ENCODE data around the gene CHP2. TPM values are rescaled to one million over a fixed set of nuclear protein-coding genes. Genes with fewer than 3 reads are reported as not detected.

Gene CHP2
- total RNA-seq, result not detected
- not detected for polyA plus RNA-seq

DNA sequence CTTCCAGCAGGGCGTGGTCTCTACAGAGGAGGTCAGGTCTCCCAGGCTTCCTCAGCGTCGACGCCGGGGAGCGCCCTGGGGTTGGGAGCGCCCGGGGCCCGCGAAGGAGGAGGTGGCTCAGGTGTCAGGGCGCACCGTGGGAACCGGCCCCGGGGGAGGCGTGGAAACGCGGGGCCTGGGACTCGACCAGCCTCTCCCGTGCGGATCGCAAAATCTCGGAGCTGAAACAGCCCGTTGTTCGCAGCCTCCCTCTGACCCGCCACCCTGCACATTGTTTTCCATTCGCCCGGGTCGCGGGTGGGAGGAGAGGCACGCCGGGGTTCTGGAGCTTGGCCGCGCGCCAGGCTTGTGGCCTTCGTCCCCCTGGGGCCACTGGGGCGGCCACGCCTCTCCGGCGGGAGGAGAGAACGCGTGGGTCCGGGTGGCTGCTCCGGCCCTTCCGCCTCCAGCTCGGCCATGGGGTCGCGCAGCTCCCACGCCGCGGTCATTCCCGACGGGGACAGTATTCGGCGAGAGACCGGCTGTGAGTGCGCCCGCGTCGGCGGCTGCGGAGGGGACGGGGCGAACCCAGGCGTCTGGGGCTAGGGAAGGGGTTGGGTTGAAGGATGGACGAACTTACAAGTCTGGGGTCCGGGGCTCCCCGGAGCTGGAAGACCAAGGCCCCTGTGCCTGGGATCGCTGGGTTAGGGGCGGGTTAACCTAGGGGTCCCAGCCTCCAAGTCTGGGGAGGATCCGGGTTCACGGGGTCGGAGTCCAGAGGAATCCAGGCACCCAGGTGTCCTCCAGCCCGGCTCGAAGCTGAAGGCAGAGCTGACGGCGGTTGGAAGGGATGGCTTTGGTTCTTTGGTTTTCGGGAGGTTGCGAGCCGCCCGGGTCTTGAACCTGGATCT is at the start of gene CHP2:
Gene CHP2 (plus strand): TSS at position 433 of the 890 bp plus-strand sequence. CDS start 24 bp downstream, at position 457.
- Histone ChIP-seq H3K4me1 (ENCODE audit: control insufficient read depth, insufficient read depth, low read length, poor library complexity, severe bottlenecking) (peaks cover 5% of the 10 kb centered on the region), H3K36me3 (ENCODE audit: control insufficient read depth, insufficient read depth, low read length) (no peaks in the 10 kb centered on the region), H3K27ac (ENCODE audit: insufficient read depth, low read length, poor library complexity, severe bottlenecking) (no peak within 1 kb of the TSS), H3K9me3 (ENCODE audit: control insufficient read depth in 2 of 2, low read length in 2 of 2) (no peaks in the 10 kb centered on the region), H3K27me3 (ENCODE audit: control insufficient read depth, insufficient read depth, low read length) (peaks cover 21% of the 10 kb centered on the region), H3K4me3 (ENCODE audit: low read depth, low read length) (no peak within 1 kb of the TSS)
- H3K27me3 Mint-ChIP-seq, result peaks cover 69% of the 10 kb centered on the region
- DNase-seq (no peak), ATAC-seq (ENCODE audit: low read depth in 2 of 2) (no peak)
- H3K4me1 Mint-ChIP-seq, result peaks cover 0 to 4% (median 0%) of the 10 kb centered on the region in 4 donors
- no peak within 1 kb of the TSS for H3K27ac Mint-ChIP-seq
- no peaks in the 10 kb centered on the region for H3K36me3 Mint-ChIP-seq
- H3K4me3 Mint-ChIP-seq, result peak within 1 kb of the TSS in 1 of 4 donors; percentile 43
- H3K9me3 Mint-ChIP-seq, result peaks cover 0 to 2% (median 0%) of the 10 kb centered on the region in 7 donors

DNA sequence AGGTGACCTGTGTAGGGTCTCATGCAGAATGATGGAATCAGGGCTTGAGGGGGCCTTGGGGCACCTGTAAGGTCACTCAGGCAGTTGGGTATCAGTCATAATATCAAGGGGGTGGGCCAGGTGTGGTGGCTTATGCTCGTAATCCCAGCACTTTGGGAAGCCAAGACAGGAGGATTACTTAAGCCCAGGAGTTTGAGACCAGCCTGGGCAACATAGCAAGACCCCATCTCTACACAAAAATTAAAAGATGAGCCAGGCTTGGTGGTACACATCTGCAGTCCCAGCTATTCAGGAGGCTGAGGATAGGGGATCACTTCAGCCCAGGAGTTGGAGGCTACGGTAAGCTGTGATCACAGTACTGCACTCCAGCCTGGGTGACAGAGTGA is 49.3 kb upstream of the CHP2 start:
- DNase-seq (no peak), ATAC-seq (ENCODE audit: low read depth in 2 of 2) (no peak)
- Mint-ChIP-seq H3K27ac (no peak overlapping the region), H3K9me3 (peaks cover 1 to 18% (median 9%) of the 10 kb centered on the region in 7 donors), H3K4me3 (no peak overlapping the region), H3K27me3 (peaks cover 26% of the 10 kb centered on the region), H3K36me3 (peaks cover 3% of the 10 kb centered on the region), H3K4me1 (peaks cover 0 to 5% (median 0%) of the 10 kb centered on the region in 4 donors)
- peaks cover 4% of the 10 kb centered on the region for H3K27me3 ChIP-seq (ENCODE audit: control insufficient read depth, insufficient read depth, low read length)
- H3K4me3 ChIP-seq (ENCODE audit: low read depth, low read length), result no peak overlapping the region
- H3K27ac ChIP-seq (ENCODE audit: insufficient read depth, low read length, poor library complexity, severe bottlenecking), result no peak overlapping the region
- no peaks in the 10 kb centered on the region for H3K36me3 ChIP-seq (ENCODE audit: control insufficient read depth, insufficient read depth, low read length)
- H3K9me3 ChIP-seq (ENCODE audit: control insufficient read depth in 2 of 2, low read length in 2 of 2), result peaks cover 10 to 12% of the 10 kb centered on the region in 2 experiments
- H3K4me1 ChIP-seq (ENCODE audit: control insufficient read depth, insufficient read depth, low read length, poor library complexity, severe bottlenecking), result no peaks in the 10 kb centered on the region

GRCh38 chr16:23706439-23706838 is 48.4 kb upstream of the CHP2 start:
- no peak overlapping the region for H3K27ac Mint-ChIP-seq
- Histone ChIP-seq H3K27me3 (ENCODE audit: control insufficient read depth, insufficient read depth, low read length) (peaks cover 4% of the 10 kb centered on the region), H3K4me1 (ENCODE audit: control insufficient read depth, insufficient read depth, low read length, poor library complexity, severe bottlenecking) (no peaks in the 10 kb centered on the region), H3K36me3 (ENCODE audit: control insufficient read depth, insufficient read depth, low read length) (no peaks in the 10 kb centered on the region), H3K4me3 (ENCODE audit: low read depth, low read length) (no peak overlapping the region), H3K9me3 (ENCODE audit: control insufficient read depth in 2 of 2, low read length in 2 of 2) (peaks cover 10 to 12% of the 10 kb centered on the region in 2 experiments), H3K27ac (ENCODE audit: insufficient read depth, low read length, poor library complexity, severe bottlenecking) (no peak overlapping the region)
- peaks cover 35% of the 10 kb centered on the region for H3K27me3 Mint-ChIP-seq
- ATAC-seq (ENCODE audit: low read depth in 2 of 2) (no peak), DNase-seq (no peak)
- H3K4me3 Mint-ChIP-seq, result no peak overlapping the region
- H3K9me3 Mint-ChIP-seq, result peaks cover 1 to 18% (median 10%) of the 10 kb centered on the region in 7 donors
- peaks cover 3% of the 10 kb centered on the region for H3K36me3 Mint-ChIP-seq
- peaks cover 0 to 5% (median 0%) of the 10 kb centered on the region in 4 donors for H3K4me1 Mint-ChIP-seq

DNA sequence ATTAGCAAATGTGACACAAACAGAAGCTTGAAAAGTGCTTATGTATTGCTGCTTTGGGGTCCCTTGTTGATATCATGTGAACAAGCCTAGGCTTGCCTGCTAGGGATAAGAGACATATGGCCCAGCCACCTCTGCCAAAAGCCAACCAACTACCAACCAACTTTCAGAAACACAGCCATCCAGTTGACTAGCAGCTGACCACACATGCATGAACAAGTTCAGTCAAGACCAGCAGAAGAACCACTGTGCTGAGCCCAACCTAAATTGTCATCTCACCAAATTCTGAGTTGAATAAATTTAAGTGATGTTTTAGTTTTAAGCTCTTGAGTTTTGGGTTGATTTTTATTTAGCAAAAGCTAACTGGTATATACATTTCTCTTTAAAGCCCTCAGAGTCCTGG is 45.3 kb upstream of the CHP2 start:
- Histone ChIP-seq H3K36me3 (ENCODE audit: control insufficient read depth, insufficient read depth, low read length) (no peaks in the 10 kb centered on the region), H3K9me3 (ENCODE audit: control insufficient read depth in 2 of 2, low read length in 2 of 2) (peaks cover 6 to 10% of the 10 kb centered on the region in 2 experiments), H3K4me1 (ENCODE audit: control insufficient read depth, insufficient read depth, low read length, poor library complexity, severe bottlenecking) (no peaks in the 10 kb centered on the region), H3K4me3 (ENCODE audit: low read depth, low read length) (no peak overlapping the region), H3K27ac (ENCODE audit: insufficient read depth, low read length, poor library complexity, severe bottlenecking) (no peak overlapping the region), H3K27me3 (ENCODE audit: control insufficient read depth, insufficient read depth, low read length) (no peaks in the 10 kb centered on the region)
- no peak overlapping the region for H3K27ac Mint-ChIP-seq
- peaks cover 0 to 11% (median 6%) of the 10 kb centered on the region in 7 donors for H3K9me3 Mint-ChIP-seq
- H3K4me3 Mint-ChIP-seq, result no peak overlapping the region
- H3K4me1 Mint-ChIP-seq, result no peaks in the 10 kb centered on the region
- DNase-seq, result no peak
- peaks cover 38% of the 10 kb centered on the region for H3K27me3 Mint-ChIP-seq
- ATAC-seq (ENCODE audit: low read depth in 2 of 2), result no peak
- H3K36me3 Mint-ChIP-seq, result no peaks in the 10 kb centered on the region

- no peaks in the 10 kb centered on the region for H3K36me3 ChIP-seq (ENCODE audit: control insufficient read depth, insufficient read depth, low read length)
- no peak overlapping the region for H3K27ac ChIP-seq (ENCODE audit: insufficient read depth, low read length, poor library complexity, severe bottlenecking)
- no peak overlapping the region for H3K4me3 Mint-ChIP-seq
- H3K4me1 ChIP-seq (ENCODE audit: control insufficient read depth, insufficient read depth, low read length, poor library complexity, severe bottlenecking), result no peaks in the 10 kb centered on the region
- H3K9me3 ChIP-seq (ENCODE audit: control insufficient read depth in 2 of 2, low read length in 2 of 2), result peaks cover 6 to 10% of the 10 kb centered on the region in 2 experiments
- peaks cover 0 to 11% (median 5%) of the 10 kb centered on the region in 7 donors for H3K9me3 Mint-ChIP-seq
- DNase-seq, result no peak
- H3K27ac Mint-ChIP-seq, result no peak overlapping the region
- H3K27me3 ChIP-seq (ENCODE audit: control insufficient read depth, insufficient read depth, low read length), result no peaks in the 10 kb centered on the region
- no peaks in the 10 kb centered on the region for H3K4me1 Mint-ChIP-seq
- no peaks in the 10 kb centered on the region for H3K36me3 Mint-ChIP-seq
- no peak for ATAC-seq (ENCODE audit: low read depth in 2 of 2)
- peaks cover 41% of the 10 kb centered on the region for H3K27me3 Mint-ChIP-seq
- H3K4me3 ChIP-seq (ENCODE audit: low read depth, low read length), result no peak overlapping the region
Measured at GRCh38 chr16:23710008-23710407, 44.8 kb upstream of the CHP2 start.

GRCh38 chr16:23710504-23710903 is 44.3 kb upstream of the CHP2 start:
- no peaks in the 10 kb centered on the region for H3K27me3 ChIP-seq (ENCODE audit: control insufficient read depth, insufficient read depth, low read length)
- ATAC-seq (ENCODE audit: low read depth in 2 of 2), result no peak
- no peak overlapping the region for H3K27ac ChIP-seq (ENCODE audit: insufficient read depth, low read length, poor library complexity, severe bottlenecking)
- peaks cover 6 to 10% of the 10 kb centered on the region in 2 experiments for H3K9me3 ChIP-seq (ENCODE audit: control insufficient read depth in 2 of 2, low read length in 2 of 2)
- peaks cover 41% of the 10 kb centered on the region for H3K27me3 Mint-ChIP-seq
- DNase-seq, result no peak
- no peaks in the 10 kb centered on the region for H3K4me1 Mint-ChIP-seq
- no peaks in the 10 kb centered on the region for H3K36me3 ChIP-seq (ENCODE audit: control insufficient read depth, insufficient read depth, low read length)
- no peak overlapping the region for H3K4me3 ChIP-seq (ENCODE audit: low read depth, low read length)
- H3K4me3 Mint-ChIP-seq, result no peak overlapping the region
- no peaks in the 10 kb centered on the region for H3K4me1 ChIP-seq (ENCODE audit: control insufficient read depth, insufficient read depth, low read length, poor library complexity, severe bottlenecking)
- peaks cover 0 to 11% (median 5%) of the 10 kb centered on the region in 7 donors for H3K9me3 Mint-ChIP-seq
- no peaks in the 10 kb centered on the region for H3K36me3 Mint-ChIP-seq
- no peak overlapping the region for H3K27ac Mint-ChIP-seq

- DNase-seq, result no peak
- H3K27me3 Mint-ChIP-seq, result peaks cover 47% of the 10 kb centered on the region
Measured at GRCh38 chr16:23711785-23712184, 43.0 kb upstream of the CHP2 start.

More at GRCh38 chr16:23711785-23712184, 43.0 kb upstream of the CHP2 start:
- H3K36me3 Mint-ChIP-seq, result no peaks in the 10 kb centered on the region
- no peak overlapping the region for H3K4me3 ChIP-seq (ENCODE audit: low read depth, low read length)
- H3K27ac ChIP-seq (ENCODE audit: insufficient read depth, low read length, poor library complexity, severe bottlenecking), result no peak overlapping the region
- no peaks in the 10 kb centered on the region for H3K27me3 ChIP-seq (ENCODE audit: control insufficient read depth, insufficient read depth, low read length)
- H3K4me1 ChIP-seq (ENCODE audit: control insufficient read depth, insufficient read depth, low read length, poor library complexity, severe bottlenecking), result no peaks in the 10 kb centered on the region
- H3K4me3 Mint-ChIP-seq, result no peak overlapping the region
- peaks cover 0 to 11% (median 5%) of the 10 kb centered on the region in 7 donors for H3K9me3 Mint-ChIP-seq
- H3K27ac Mint-ChIP-seq, result peak overlapping the region in 1 of 3 donors; percentile 36
- H3K4me1 Mint-ChIP-seq, result no peaks in the 10 kb centered on the region
- H3K36me3 ChIP-seq (ENCODE audit: control insufficient read depth, insufficient read depth, low read length), result no peaks in the 10 kb centered on the region
- ATAC-seq (ENCODE audit: low read depth in 2 of 2), result no peak
- peaks cover 6 to 10% of the 10 kb centered on the region in 2 experiments for H3K9me3 ChIP-seq (ENCODE audit: control insufficient read depth in 2 of 2, low read length in 2 of 2)
